HG03095 (cell line): ENCODE results near the gene IL4.

Source experiments
- ATAC-seq: cut with Tn5 transposase; IDR thresholded peaks from one replicate; pipeline ENCODE4 v1.9.1; 2021; ENCODE audit warnings: moderate library complexity; ENCODE audit not compliant: unreplicated experiment

The IL4 gene

GRCh38 chr5:132657676-132658380 lies 16.0 kb upstream of the IL4 start, which contains the start of gene IL13:
TSS of gene IL13 (plus strand) at chr5:132658173. CDS start at chr5:132658187, 14 bp downstream.
- no peak for ATAC-seq

GRCh38 chr5:132658381-132659302 lies 15.1 kb upstream of the IL4 start:
- no peak for ATAC-seq

GRCh38 chr5:132659598-132660493 lies 13.9 kb upstream of the IL4 start:
- ATAC-seq, result no peak

- ATAC-seq, result no peak
Measured at GRCh38 chr5:132661231-132662003, 12.4 kb upstream of the IL4 start.

- no peak for ATAC-seq
Measured at GRCh38 chr5:132662004-132662401, 11.8 kb upstream of the IL4 start.

GRCh38 chr5:132662925-132663770 lies 10.6 kb upstream of the IL4 start:
- peak; percentile 63 for ATAC-seq

GRCh38 chr5:132663771-132664695 lies 9.8 kb upstream of the IL4 start:
- ATAC-seq, result peak; percentile 34

GRCh38 chr5:132664696-132665209 lies 9.0 kb upstream of the IL4 start:
- no peak for ATAC-seq

GRCh38 chr5:132665574-132666080 lies 8.2 kb upstream of the IL4 start:
- no peak for ATAC-seq

GRCh38 chr5:132666310-132667123 lies 7.3 kb upstream of the IL4 start:
- ATAC-seq, result no peak

- ATAC-seq, result no peak
Measured at GRCh38 chr5:132667309-132667708, 6.5 kb upstream of the IL4 start.

GRCh38 chr5:132667761-132668705 lies 5.8 kb upstream of the IL4 start:
- no peak for ATAC-seq

- no peak for ATAC-seq
Measured at GRCh38 chr5:132668706-132669454, 4.9 kb upstream of the IL4 start.

- no peak for ATAC-seq
Measured at GRCh38 chr5:132669455-132669820, 4.4 kb upstream of the IL4 start.
